Thymus (tissue), 11 donors: ENCODE measurements around the gene OTOGL. TPM values are rescaled to one million over a fixed set of nuclear protein-coding genes. Genes with fewer than 3 reads are reported as not detected.

ENCODE experiments used
- DNase-seq, 9 donors: peaks; one replicate each; pipeline ENCODE4 v3.0.0-alpha.2; 2013; ENCODE audit warnings: low spot score in 9 of 9, low read depth in 6 of 9, missing footprints in 1 of 9
- H3K27ac ChIP-seq, 2 donors: one replicate each; pipeline ENCODE4 v1.5.1; 2013; ENCODE audit warnings: control low read depth in 1 of 2, low read depth in 1 of 2, low read length in 1 of 2, mild to moderate bottlenecking in 1 of 2, moderate library complexity in 1 of 2
- H3K27me3 ChIP-seq, 2 donors: one replicate each; pipeline ENCODE4 v1.5.1; 2013; ENCODE audit warnings: low read length in 1 of 2; ENCODE audit not compliant: control insufficient read depth in 2 of 2, insufficient read depth in 1 of 2
- H3K36me3 ChIP-seq, 2 donors: one replicate each; pipeline ENCODE4 v1.5.1; 2013; ENCODE audit warnings: low read length in 1 of 2, mild to moderate bottlenecking in 1 of 2, moderate library complexity in 1 of 2; ENCODE audit not compliant: control insufficient read depth in 2 of 2, insufficient read depth in 2 of 2
- H3K4me1 ChIP-seq, 2 donors: one replicate each; pipeline ENCODE4 v1.5.1; 2013; ENCODE audit warnings: low read length in 2 of 2; ENCODE audit not compliant: control insufficient read depth in 2 of 2, insufficient read depth in 2 of 2
- H3K4me3 ChIP-seq, 2 donors: one replicate each; pipeline ENCODE4 v1.5.1; 2013; ENCODE audit warnings: low read length in 2 of 2, control low read depth in 1 of 2, mild to moderate bottlenecking in 1 of 2
- H3K9me3 ChIP-seq, 2 donors: one replicate each; pipeline ENCODE4 v1.5.1; 2013; ENCODE audit warnings: low read length in 1 of 2, mild to moderate bottlenecking in 1 of 2; ENCODE audit not compliant: control insufficient read depth in 2 of 2, insufficient read depth in 1 of 2
- WGBS: extraction: QIAGEN DNeasy Blood & Tissue Kit; methylation state at CpG from one replicate; pipeline ENCODE4 v1.1.7; 2013; 5-methylcytosine and 5-hydroxymethylcytosine counted together
- polyA plus RNA-seq: library from polyadenylated mRNA; stranded (reverse); fragments of 200-250 nt; gene quantifications from one replicate; pipeline ENCODE4 v1.2.3, GENCODE V29; 2013
- total RNA-seq: library from RNA; stranded (reverse); fragments of 120-200 nt; gene quantifications from one replicate; pipeline ENCODE4 v1.2.4, GENCODE V29; 2013
- donor health status: healthy.

The OTOGL gene
- total and polyA plus RNA-seq, 2 donors: 0.42 to 0.73 TPM

DNA sequence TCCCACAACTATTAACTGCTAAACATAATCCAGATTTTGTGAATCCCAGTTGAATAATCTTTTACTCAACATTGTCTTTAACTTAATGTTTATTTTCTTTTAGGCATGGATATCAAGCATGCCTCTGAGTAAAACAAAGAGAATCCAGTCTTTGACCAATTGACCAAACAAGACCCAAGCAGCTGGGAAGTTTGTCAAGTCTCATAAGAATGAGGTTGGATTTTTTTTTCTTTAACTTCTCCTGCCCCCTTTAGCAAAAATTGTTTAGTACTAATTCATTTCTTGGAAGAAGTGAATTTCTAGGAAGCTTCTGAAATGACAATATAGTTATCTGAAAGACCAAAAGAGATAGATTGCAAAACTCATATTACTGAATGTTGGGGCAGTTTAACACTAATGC, 89.9 kb downstream of the OTOGL start:
- Histone ChIP-seq H3K36me3 (no peaks in the 10 kb centered on the region), H3K4me3 (no peak overlapping the region), H3K27ac (no peak overlapping the region)

DNA sequence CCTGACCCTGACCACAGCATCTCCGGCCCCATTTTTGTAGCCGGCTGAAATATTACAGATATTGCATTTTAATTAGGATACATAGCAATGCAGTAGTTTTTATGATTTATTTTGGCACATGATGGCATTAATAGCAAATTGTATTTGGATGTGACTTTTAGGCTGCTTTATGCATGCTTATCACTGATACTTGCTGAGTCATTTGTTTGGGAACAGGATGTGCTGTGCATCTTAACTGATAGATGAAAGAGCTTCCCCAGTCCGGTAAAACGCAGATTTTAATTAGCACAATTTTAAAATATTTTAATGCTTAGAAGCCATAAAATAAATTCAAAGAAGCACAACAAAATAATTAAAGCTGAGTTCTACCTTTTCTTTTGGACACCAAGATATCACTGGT, 90.7 kb downstream of the OTOGL start:
- H3K36me3 ChIP-seq: no peaks in the 10 kb centered on the region
- no peaks in the 10 kb centered on the region for H3K4me1 ChIP-seq
- 89% methylated on average over 4 of the region's 4 CpGs for WGBS
- H3K27me3 ChIP-seq: no peaks in the 10 kb centered on the region
- no peak overlapping the region for H3K27ac ChIP-seq
- H3K4me3 ChIP-seq: no peak overlapping the region
- DNase-seq: no peak
- H3K9me3 ChIP-seq: no peaks in the 10 kb centered on the region

More for the DNA sequence above, 89.9 kb downstream of the OTOGL start:
- no peak for DNase-seq
- H3K9me3 ChIP-seq: no peaks in the 10 kb centered on the region
- no peaks in the 10 kb centered on the region for H3K27me3 ChIP-seq
- no peaks in the 10 kb centered on the region for H3K4me1 ChIP-seq

DNA sequence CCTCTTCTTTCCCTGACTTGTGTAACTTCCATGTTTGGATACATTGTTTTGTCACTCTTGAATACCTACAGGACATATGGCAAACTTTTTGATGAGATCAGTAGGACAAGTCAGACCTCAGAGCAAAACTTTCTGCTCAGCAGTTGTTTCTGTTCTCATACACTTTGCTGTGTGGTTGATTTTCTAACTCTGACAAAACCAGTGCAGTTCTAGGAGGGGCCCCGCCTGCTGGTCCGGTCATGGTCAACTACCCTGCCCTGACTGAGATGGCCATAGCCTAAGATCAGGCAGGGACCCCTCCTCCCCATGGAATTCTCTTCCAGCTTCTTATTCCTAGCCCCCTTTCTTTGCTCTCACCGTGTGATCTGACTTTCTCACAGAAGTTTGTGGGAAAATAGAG, 92.8 kb downstream of the OTOGL start:
- H3K4me1 ChIP-seq: no peaks in the 10 kb centered on the region
- H3K9me3 ChIP-seq: no peaks in the 10 kb centered on the region
- H3K4me3 ChIP-seq: no peak overlapping the region
- no peak for DNase-seq
- H3K36me3 ChIP-seq: no peaks in the 10 kb centered on the region
- H3K27me3 ChIP-seq: no peaks in the 10 kb centered on the region
- no peak overlapping the region for H3K27ac ChIP-seq
- WGBS: 85% methylated on average over 3 of the region's 3 CpGs

DNA sequence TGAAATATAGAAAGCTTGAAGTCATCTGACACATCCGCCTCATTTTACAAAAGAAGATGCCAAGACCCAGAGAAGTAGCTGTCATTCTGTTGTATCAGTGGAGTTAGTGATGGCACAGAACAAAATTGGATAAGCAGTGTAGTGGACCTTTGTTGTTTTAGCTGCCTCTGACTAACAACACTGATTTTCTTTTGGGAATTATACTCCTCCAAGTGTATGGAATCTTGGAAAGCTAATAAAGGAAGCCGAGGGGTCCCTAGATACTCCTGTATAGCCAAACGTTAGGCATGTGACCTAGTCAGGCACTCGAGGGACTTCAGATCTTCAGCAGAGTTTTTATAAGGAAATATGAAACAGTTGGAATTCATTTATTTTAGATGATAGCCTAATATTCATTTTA, 94.5 kb downstream of the OTOGL start:
- H3K36me3 ChIP-seq: no peaks in the 10 kb centered on the region
- H3K27me3 ChIP-seq: no peaks in the 10 kb centered on the region
- 93% methylated on average over 4 of the region's 4 CpGs for WGBS
- H3K9me3 ChIP-seq: no peaks in the 10 kb centered on the region
- H3K4me1 ChIP-seq: no peaks in the 10 kb centered on the region
- no peak overlapping the region for H3K4me3 ChIP-seq
- no peak overlapping the region for H3K27ac ChIP-seq
- no peak for DNase-seq

DNA sequence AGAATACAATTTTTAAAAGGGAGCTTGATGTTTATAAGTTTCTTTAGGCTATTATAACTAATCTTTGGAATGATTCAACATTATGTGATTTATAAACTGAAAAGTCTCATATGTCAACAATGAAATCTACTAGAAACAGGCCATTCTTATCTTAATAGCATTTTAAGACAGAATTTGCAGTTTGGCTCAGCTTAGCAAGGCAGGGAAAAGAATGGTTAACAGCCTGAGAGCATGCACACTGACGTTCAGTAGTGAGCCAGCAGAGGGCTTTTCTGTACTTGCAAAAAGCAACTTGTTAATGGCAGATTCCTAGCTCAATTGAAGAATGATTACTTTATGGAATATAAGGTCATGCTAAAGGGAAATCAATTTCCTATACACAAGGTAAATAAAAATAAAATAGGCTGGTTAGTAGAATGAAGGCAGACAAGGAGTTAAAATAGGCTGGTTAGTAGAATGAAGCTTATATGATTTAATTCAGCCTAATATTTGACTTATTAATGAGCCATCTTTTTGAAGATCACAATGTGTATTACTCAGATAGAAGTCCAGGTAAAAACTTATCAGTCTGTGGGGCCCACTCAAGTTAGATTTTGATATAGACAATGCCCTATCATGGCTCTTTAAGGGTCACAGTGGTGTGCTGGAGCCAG, 95.9 kb downstream of the OTOGL start:
- Histone ChIP-seq H3K4me1 (no peaks in the 10 kb centered on the region), H3K36me3 (no peaks in the 10 kb centered on the region), H3K27ac (no peak overlapping the region), H3K4me3 (no peak overlapping the region), H3K9me3 (no peaks in the 10 kb centered on the region), H3K27me3 (no peaks in the 10 kb centered on the region)
- 4% methylated on average over 1 of the region's 1 CpG for WGBS
- peak in 1 of 9 donors; percentile 9 for DNase-seq

DNA sequence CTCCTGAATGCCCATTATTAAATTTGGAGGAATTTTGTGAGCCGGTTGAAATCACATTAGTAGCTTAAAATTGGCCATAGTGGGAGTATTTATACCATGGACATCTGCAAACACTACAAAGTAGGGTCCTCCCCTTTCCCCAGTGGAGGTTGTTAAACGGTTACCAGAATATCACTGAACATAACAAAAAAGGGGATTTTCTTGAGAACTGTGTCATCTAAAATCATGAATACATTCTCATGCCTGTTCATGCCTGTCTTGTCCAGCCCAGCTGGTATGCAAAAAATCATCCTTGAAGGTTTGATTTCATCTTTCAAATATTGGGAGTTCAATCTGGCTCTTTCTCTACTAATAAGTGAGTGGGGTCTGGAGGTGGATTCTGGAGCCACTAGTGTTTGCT, 96.4 kb downstream of the OTOGL start:
- H3K4me1 ChIP-seq: no peaks in the 10 kb centered on the region
- no peaks in the 10 kb centered on the region for H3K27me3 ChIP-seq
- 95% methylated on average over 2 of the region's 2 CpGs for WGBS
- no peaks in the 10 kb centered on the region for H3K36me3 ChIP-seq
- no peak overlapping the region for H3K27ac ChIP-seq
- no peak overlapping the region for H3K4me3 ChIP-seq
- no peaks in the 10 kb centered on the region for H3K9me3 ChIP-seq
- no peak for DNase-seq

DNA sequence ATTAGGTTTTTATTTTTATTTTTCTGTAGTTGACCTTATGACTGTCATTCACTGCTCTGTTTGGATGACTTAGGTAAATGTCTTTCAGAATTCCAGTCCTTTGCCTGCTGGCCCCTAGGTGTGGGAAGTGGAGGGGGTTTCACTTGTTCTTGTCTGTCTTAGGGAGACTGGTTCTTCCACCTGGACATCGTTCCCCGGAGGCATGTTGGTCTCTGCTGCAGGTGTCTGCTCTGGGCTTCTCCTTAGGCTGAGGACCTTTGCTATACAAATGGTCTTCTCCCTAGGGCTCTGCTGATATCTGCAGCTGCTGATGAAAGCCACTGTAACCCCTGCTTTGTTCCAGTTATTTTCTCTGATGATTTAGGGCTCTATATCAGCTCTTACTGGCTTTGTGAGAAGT, 97.1 kb downstream of the OTOGL start:
- H3K36me3 ChIP-seq: no peaks in the 10 kb centered on the region
- no peak overlapping the region for H3K27ac ChIP-seq
- H3K4me3 ChIP-seq: no peak overlapping the region
- no peaks in the 10 kb centered on the region for H3K27me3 ChIP-seq
- DNase-seq: no peak
- H3K4me1 ChIP-seq: no peaks in the 10 kb centered on the region
- WGBS: 93% methylated on average over 2 of the region's 2 CpGs
- H3K9me3 ChIP-seq: no peaks in the 10 kb centered on the region

DNA sequence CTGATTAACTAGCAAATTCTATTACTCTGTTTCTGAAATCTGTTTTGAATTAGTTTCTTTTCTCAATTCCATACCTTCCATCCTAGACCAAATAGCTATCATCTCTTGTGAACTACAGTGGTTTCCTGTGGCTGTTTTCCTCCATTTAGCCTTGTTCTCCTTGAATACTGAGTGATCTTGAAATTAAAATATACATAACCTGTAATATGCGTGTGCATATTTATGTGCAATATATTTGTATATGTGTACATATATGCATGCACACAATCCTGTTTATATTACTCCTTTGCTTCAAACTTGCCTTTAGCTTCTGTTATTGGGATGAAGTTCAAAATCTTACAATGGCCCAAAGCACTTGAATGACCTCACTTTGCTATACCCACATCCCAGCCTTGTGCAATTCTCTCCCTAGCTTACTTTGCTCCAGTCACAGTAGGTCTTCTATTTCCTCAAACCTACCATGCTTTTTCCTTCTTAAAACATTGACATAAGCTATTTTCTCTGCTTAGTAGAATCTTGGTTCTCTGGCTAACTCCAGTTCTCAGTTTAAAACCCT, 99.5 kb downstream of the OTOGL start:
- WGBS: 100% methylated on average over 1 of the region's 1 CpG
- no peaks in the 10 kb centered on the region for H3K27me3 ChIP-seq
- H3K36me3 ChIP-seq: no peaks in the 10 kb centered on the region
- H3K4me3 ChIP-seq: no peak overlapping the region
- no peak overlapping the region for H3K27ac ChIP-seq
- no peaks in the 10 kb centered on the region for H3K4me1 ChIP-seq
- no peaks in the 10 kb centered on the region for H3K9me3 ChIP-seq
- no peak for DNase-seq

DNA sequence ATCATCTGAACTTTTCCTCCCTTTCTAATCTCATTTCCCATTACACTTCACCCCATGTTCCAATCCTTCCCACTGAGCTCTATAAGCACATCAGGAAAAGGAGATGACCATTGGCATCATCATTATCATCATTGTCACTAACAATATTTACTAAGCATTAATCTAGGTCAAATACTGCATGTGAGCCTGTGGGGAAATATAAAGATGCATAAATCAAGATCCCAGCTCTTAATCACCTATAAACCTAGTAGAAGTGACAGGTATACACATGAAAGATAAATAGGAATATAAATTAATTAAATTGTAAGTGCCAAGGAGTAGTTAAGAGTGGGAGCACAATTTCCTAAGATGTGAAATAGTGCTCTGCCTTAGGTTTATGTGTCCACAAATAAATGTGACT, 100.6 kb downstream of the OTOGL start:
- H3K4me3 ChIP-seq: no peak overlapping the region
- H3K36me3 ChIP-seq: no peaks in the 10 kb centered on the region
- DNase-seq: no peak
- no peaks in the 10 kb centered on the region for H3K27me3 ChIP-seq
- H3K27ac ChIP-seq: no peak overlapping the region
- no peaks in the 10 kb centered on the region for H3K4me1 ChIP-seq
- H3K9me3 ChIP-seq: no peaks in the 10 kb centered on the region
